Left lung (tissue), 10 donors: Measurements from ENCODE around the gene TRAF3. TPM values are rescaled to one million over a fixed set of nuclear protein-coding genes. Genes with fewer than 3 reads are reported as not detected.
A peak's percentile ranks its signal among the peaks of the same experiment; 100 is the strongest.

Experiments
- ATAC-seq: fragments of 200-7000 bp; cut with Tn5 transposase; one replicate; pipeline ENCODE4 v1.9.1; 2020; ENCODE audit warnings: moderate library complexity
- DNase-seq, 4 donors: peaks; one replicate each; pipeline ENCODE4 v3.0.0-alpha.2; 2013 to 2020
- H3K27ac ChIP-seq, 2 donors: fragments of 200-600 bp; sonication (generic) in 1 of 2; one replicate each; pipeline versions ENCODE4 v1.5.0 to v1.8.0; 2020 to 2021
- H3K27me3 ChIP-seq, 2 donors: fragments of 200-600 bp; sonication (generic) in 1 of 2; one replicate each; pipeline versions ENCODE4 v1.5.0 to v1.8.0; 2020 to 2021
- H3K36me3 ChIP-seq, 2 donors: fragments of 200-600 bp; sonication (generic) in 1 of 2; one replicate each; pipeline versions ENCODE4 v1.5.0 to v1.8.0; 2020 to 2021
- H3K4me1 ChIP-seq, 2 donors: fragments of 200-600 bp; one replicate each; pipeline ENCODE4 v1.8.0; 2021
- H3K4me3 ChIP-seq, 2 donors: fragments of 200-600 bp; sonication (generic) in 1 of 2; one replicate each; pipeline versions ENCODE4 v1.5.0 to v1.8.0; 2020 to 2021; ENCODE audit warnings: mild to moderate bottlenecking in 1 of 2
- H3K9me3 ChIP-seq, 2 donors: fragments of 200-600 bp; sonication (generic) in 1 of 2; one replicate each; pipeline versions ENCODE4 v1.5.0 to v1.8.0; 2020 to 2021
- intact Hi-C, 2 donors: fragments of 100-400 bp; cut with DNase I; formaldehyde crosslinking; loops; one replicate each; pipeline versions ENCODE4 v1.11.2 to v1.14.2; 2022
- polyA plus RNA-seq, 6 donors: library from polyadenylated mRNA; unstranded; fragments of 120-200 nt; gene quantifications; one replicate each; pipeline ENCODE4 v1.2.1, GENCODE V29; 2013; ENCODE audit not compliant: insufficient read length in 6 of 6
- total RNA-seq, 2 donors: library from RNA; stranded (reverse); fragmentation: NEBNext Ultra II Directional; extraction: Animal tissue kit (Norgen Biotek cat#: 25700); gene quantifications; one replicate each; pipeline ENCODE4 v1.2.1, GENCODE V29; 2021
- TF ChIP-seq, protein P1 (sequence below), 2 donors: fragments of 200-600 bp; sonication (generic) in 1 of 2; IDR thresholded peaks; one replicate each; pipeline versions ENCODE4 v1.5.0 to v1.8.0; 2021; ENCODE audit warnings: antibody characterized with exemption in 2 of 2
- donor health status: DM: no; HTN: yes; CAD: no.
- donor health status: DM: no; HTN: no; CAD: no.

Gene TRAF3
- total and polyA plus RNA-seq, 8 donors, result 10.9 to 25.1 (median 13.1) TPM

DNA sequence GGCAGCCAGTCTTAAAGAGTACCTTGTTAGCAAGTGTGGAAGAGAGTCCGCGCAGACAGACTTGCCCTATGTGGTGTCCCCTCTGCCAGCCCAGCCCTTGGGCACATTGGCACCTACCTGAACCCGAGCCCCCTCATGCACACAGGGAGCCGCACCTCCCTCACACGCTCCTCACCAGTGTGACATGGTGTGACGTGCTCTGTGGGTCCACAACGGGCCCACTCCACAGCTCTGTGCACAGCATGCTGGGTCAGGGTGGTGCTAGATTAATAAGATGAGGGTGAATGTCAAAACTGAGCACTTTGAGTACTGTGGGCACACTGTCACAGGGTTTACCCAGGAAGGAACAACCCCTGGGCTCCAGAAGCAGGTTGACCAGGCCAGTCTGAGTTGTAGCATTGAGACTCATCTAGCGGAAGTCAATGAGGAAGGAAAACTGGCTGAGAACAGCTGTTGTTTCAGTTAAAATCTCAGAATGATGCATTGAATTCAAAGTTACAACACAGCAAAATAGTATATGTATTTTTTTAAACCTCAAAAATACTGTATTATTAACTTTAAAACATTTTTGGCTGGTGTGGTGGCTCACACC lies 91.8 kb downstream of the TRAF3 start:
- Histone ChIP-seq H3K4me1 (peaks cover 0 to 6% of the 10 kb centered on the region in 2 donors), H3K27ac (no peak overlapping the region), H3K27me3 (no peaks in the 10 kb centered on the region), H3K9me3 (no peaks in the 10 kb centered on the region), H3K36me3 (peaks cover 0 to 42% of the 10 kb centered on the region in 2 donors), H3K4me3 (no peak overlapping the region)
- TF ChIP-seq, protein P1, sequence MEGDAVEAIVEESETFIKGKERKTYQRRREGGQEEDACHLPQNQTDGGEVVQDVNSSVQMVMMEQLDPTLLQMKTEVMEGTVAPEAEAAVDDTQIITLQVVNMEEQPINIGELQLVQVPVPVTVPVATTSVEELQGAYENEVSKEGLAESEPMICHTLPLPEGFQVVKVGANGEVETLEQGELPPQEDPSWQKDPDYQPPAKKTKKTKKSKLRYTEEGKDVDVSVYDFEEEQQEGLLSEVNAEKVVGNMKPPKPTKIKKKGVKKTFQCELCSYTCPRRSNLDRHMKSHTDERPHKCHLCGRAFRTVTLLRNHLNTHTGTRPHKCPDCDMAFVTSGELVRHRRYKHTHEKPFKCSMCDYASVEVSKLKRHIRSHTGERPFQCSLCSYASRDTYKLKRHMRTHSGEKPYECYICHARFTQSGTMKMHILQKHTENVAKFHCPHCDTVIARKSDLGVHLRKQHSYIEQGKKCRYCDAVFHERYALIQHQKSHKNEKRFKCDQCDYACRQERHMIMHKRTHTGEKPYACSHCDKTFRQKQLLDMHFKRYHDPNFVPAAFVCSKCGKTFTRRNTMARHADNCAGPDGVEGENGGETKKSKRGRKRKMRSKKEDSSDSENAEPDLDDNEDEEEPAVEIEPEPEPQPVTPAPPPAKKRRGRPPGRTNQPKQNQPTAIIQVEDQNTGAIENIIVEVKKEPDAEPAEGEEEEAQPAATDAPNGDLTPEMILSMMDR (IDR thresholded peaks at IDR 0.05), result no peak
- intact Hi-C loops, result no loop called here
- DNase-seq (no peak), ATAC-seq (no peak)

DNA sequence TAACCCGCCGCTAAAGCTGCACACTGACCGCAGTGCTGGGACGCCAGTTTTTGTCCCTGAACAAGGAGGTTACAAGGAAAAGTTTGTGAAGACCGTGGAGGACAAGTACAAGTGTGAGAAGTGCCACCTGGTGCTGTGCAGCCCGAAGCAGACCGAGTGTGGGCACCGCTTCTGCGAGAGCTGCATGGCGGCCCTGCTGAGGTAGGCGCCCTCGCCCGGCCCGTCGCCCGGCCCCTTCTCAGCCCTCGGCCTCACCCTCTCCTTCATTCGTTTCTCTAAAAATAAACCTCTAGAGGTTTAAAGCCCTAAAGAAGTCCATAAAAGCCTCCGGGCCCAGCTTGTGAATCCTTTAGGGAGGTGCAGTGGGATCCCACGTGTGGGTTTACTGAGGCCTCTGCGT lies 93.0 kb downstream of the TRAF3 start:
- Histone ChIP-seq H3K4me3 (no peak overlapping the region), H3K27ac (no peak overlapping the region), H3K36me3 (peaks cover 0 to 54% of the 10 kb centered on the region in 2 donors), H3K9me3 (no peaks in the 10 kb centered on the region), H3K27me3 (no peaks in the 10 kb centered on the region), H3K4me1 (peaks cover 0 to 6% of the 10 kb centered on the region in 2 donors)
- ATAC-seq (no peak), DNase-seq (no peak)
- TF ChIP-seq, protein P1 (IDR thresholded peaks at IDR 0.05), result no peak
- intact Hi-C loops, result no loop called here

DNA sequence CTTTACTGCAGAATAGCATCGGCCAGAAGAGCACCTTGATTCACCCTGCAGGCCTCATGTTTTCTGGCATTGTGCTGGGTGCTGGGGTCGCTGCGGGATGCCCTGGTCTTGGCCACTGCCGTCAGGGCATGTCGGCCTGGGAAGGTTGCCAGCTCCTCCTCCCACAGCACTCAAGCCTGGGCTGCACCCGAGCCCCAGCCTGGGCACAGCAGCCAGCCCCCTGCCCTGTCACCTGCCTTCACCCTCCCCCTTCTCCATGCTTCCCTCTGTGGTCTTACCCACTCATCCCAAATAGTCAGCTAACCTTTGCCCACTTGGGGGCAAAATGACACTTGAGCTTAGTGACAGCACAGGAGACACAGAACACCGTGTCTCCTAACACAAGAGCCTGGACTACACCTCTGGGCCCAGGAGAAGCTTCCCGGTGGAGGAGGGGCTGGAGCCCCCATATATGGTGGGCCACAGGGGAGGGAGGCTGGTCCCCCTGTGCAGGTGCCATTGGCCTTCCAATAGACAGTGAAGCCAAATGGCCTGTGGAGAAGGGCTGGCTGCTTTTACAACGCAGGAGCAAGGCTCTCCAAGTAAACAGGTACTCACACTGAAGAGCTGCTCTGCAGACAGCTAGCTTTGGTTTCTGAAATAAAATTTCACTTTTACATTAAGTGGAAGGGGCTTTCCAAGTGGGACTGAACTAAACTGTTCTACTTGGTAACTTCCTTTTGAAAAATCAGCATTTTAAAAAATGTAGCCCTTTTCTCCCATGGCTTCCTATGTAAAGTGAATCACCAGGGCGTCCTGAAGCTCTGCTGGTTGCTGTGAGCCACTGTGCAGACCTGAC lies 94.0 kb downstream of the TRAF3 start:
- no peak overlapping the region for H3K4me3 ChIP-seq
- H3K27me3 ChIP-seq, result no peaks in the 10 kb centered on the region
- peaks cover 0 to 6% of the 10 kb centered on the region in 2 donors for H3K4me1 ChIP-seq
- intact Hi-C loops, result no loop called here
- TF ChIP-seq, protein P1 (IDR thresholded peaks at IDR 0.05), result no peak
- no peak overlapping the region for H3K27ac ChIP-seq
- peaks cover 0 to 62% of the 10 kb centered on the region in 2 donors for H3K36me3 ChIP-seq
- no peak for DNase-seq
- peak; percentile 16 for ATAC-seq
- H3K9me3 ChIP-seq, result no peaks in the 10 kb centered on the region

DNA sequence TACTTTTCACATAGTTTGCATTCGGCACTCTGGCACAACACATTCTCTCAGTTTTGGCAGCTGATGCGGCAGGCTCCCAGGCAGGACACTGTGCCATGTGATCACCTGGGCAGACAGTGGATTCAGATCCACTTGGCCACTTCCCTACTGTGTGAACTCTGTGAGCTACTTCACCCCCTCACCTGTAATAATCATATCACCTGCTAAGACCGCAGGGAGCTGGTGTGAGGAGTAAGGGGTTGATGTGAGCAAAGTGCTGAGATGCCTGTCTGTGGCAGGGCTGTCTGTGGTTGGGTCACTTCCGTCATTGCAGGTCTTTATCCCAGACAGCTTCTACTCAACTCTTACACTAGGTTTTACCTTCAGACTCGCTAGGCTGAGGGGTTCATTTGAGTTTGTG lies 94.8 kb downstream of the TRAF3 start:
- no peak for DNase-seq
- TF ChIP-seq, protein P1 (IDR thresholded peaks at IDR 0.05), result no peak
- Histone ChIP-seq H3K36me3 (peaks cover 0 to 70% of the 10 kb centered on the region in 2 donors), H3K4me1 (peaks cover 0 to 6% of the 10 kb centered on the region in 2 donors), H3K27me3 (no peaks in the 10 kb centered on the region), H3K9me3 (no peaks in the 10 kb centered on the region), H3K4me3 (no peak overlapping the region), H3K27ac (no peak overlapping the region)
- peak; percentile 2 for ATAC-seq
- intact Hi-C loops, result no loop called here

DNA sequence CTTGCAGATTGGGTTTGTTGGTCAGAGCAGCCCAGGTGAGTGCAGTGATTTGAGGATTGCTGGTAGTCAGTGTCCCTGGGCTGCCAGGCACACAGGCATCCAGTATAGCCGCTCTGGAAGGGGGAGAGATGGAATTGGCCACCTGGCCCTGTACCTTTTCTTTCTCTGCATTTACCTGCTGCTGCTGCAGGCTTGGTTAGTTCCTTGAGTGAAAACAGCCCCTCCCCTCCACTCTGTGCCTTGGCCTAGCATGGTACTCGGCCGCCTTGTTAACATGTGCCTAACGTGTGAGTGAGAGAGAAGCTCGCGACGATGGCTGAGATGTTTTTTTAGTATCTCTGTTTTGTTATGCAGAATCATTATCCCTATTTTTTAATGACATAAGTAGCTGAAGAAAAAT lies 95.9 kb downstream of the TRAF3 start:
- H3K4me1 ChIP-seq, result peaks cover 0 to 6% of the 10 kb centered on the region in 2 donors
- peaks cover 0 to 79% of the 10 kb centered on the region in 2 donors for H3K36me3 ChIP-seq
- no peak overlapping the region for H3K27ac ChIP-seq
- no peak overlapping the region for H3K4me3 ChIP-seq
- no peaks in the 10 kb centered on the region for H3K27me3 ChIP-seq
- ATAC-seq (no peak), DNase-seq (no peak)
- intact Hi-C loops, result no loop called here
- TF ChIP-seq, protein P1 (IDR thresholded peaks at IDR 0.05), result no peak
- no peaks in the 10 kb centered on the region for H3K9me3 ChIP-seq
